SK-N-SH (cell line): ENCODE results near the gene USP17L30. TPM values are rescaled to one million over a fixed set of nuclear protein-coding genes. Genes with fewer than 3 reads are reported as not detected.
"Not testable (repeated sequence)": the region's sequence is repeated elsewhere in the genome, so short reads cannot be mapped to it uniquely, and the experiment has no call there.

Experiments used
- CTCF ChIA-PET: fragments of 300-600, 350-600 bp; formaldehyde crosslinking; extraction: SDS; loops from one replicate; lab custom pipeline; 2021; lab: Yijun Ruan, JAX
- POLR2A ChIA-PET: fragments of 350-600 bp; sonication (Branson Sonifier 250); formaldehyde crosslinking; extraction: SDS; loops from one replicate; lab custom pipeline; 2020; ENCODE audit warnings: antibody characterized with exemption, inconsistent platforms; lab: Yijun Ruan, JAX
- DNase-seq: peaks from one replicate; pipeline ENCODE4 v3.0.0; 2012
- H2AFZ ChIP-seq: fragments of 200-600 bp; sonication (generic); 2 replicates; pipeline ENCODE4 v1.8.1; 2016; ENCODE audit warnings: antibody characterized with exemption, mild to moderate bottlenecking, low read depth
- H3F3A ChIP-seq: fragments of 200-600 bp; sonication (generic); replicated peaks from 2 replicates; pipeline ENCODE3; 2016; ENCODE audit warnings: antibody characterized with exemption, mild to moderate bottlenecking; ENCODE audit not compliant: insufficient read depth
- H3K27ac ChIP-seq, 2 experiments: fragments of 200-500 bp in 1 of 2; fragments of 200-600 bp in 1 of 2; sonication (Bioruptor generic) in 1 of 2; sonication (generic), shearing (Covaris generic) in 1 of 2; 2 replicates each; pipeline versions ENCODE4 v1.5.1 to v1.6.1; 2014 to 2016; ENCODE audit warnings: low read depth in 2 of 2, inconsistent platforms in 1 of 2, low read length in 1 of 2, mild to moderate bottlenecking in 1 of 2, mixed read lengths in 1 of 2
- H3K27me3 ChIP-seq: fragments of 200-600 bp; sonication (generic), shearing (Covaris generic); 2 replicates; pipeline ENCODE4 v1.6.1; 2016; ENCODE audit warnings: mixed run types; ENCODE audit not compliant: insufficient read depth
- H3K36me3 ChIP-seq, 2 experiments: fragments of 200-500 bp in 1 of 2; fragments of 200-600 bp in 1 of 2; sonication (Bioruptor generic) in 1 of 2; sonication (generic) in 1 of 2; replicated peaks in 1 of 2; 2 replicates each; pipeline versions ENCODE3 to v1.5.1; 2014 to 2016; ENCODE audit warnings: low read length in 1 of 2, mild to moderate bottlenecking in 1 of 2; ENCODE audit not compliant: insufficient read depth in 2 of 2, control insufficient read depth in 1 of 2
- H3K4me1 ChIP-seq, 2 experiments: fragments of 200-500 bp in 1 of 2; fragments of 200-600 bp in 1 of 2; sonication (Bioruptor generic) in 1 of 2; sonication (generic), shearing (Covaris generic) in 1 of 2; 2 replicates each; pipeline versions ENCODE4 v1.5.1 to v1.6.1; 2014 to 2016; ENCODE audit warnings: low read depth in 1 of 2, low read length in 1 of 2, mixed run types in 1 of 2; ENCODE audit not compliant: insufficient read depth in 2 of 2, control insufficient read depth in 1 of 2
- H3K4me2 ChIP-seq: fragments of 200-600 bp; sonication (generic), shearing (Covaris generic); 2 replicates; pipeline ENCODE4 v1.6.1; 2017; ENCODE audit warnings: mixed run types
- H3K4me3 ChIP-seq, 2 experiments: fragments of 200-500 bp in 1 of 2; fragments of 200-600 bp in 1 of 2; sonication (Bioruptor generic) in 1 of 2; sonication (generic), shearing (Covaris generic) in 1 of 2; 2 replicates each; pipeline versions ENCODE4 v1.5.1 to v1.8.1; 2014 to 2016; ENCODE audit warnings: low read depth in 2 of 2, inconsistent platforms in 1 of 2, low read length in 1 of 2, mild to moderate bottlenecking in 1 of 2, mixed read lengths in 1 of 2, moderate library complexity in 1 of 2
- H3K79me2 ChIP-seq: fragments of 200-600 bp; sonication (generic); 2 replicates; pipeline ENCODE4 v1.8.1; 2017; ENCODE audit warnings: mild to moderate bottlenecking; ENCODE audit not compliant: insufficient read depth
- H3K9ac ChIP-seq: fragments of 200-600 bp; sonication (generic); 2 replicates; pipeline ENCODE4 v1.6.1; 2017; ENCODE audit warnings: mixed run types
- H3K9me2 ChIP-seq: fragments of 200-600 bp; sonication (generic); 2 replicates; pipeline ENCODE4 v1.6.1; 2017; ENCODE audit warnings: mixed run types
- H3K9me3 ChIP-seq: fragments of 200-600 bp; sonication (generic); 2 replicates; pipeline ENCODE4 v1.6.1; 2017; ENCODE audit warnings: mixed run types, mild to moderate bottlenecking, moderate library complexity
- H4K20me1 ChIP-seq: fragments of 200-600 bp; sonication (generic); 2 replicates; pipeline ENCODE4 v1.6.1; 2017; ENCODE audit warnings: mild to moderate bottlenecking, mixed run types; ENCODE audit not compliant: insufficient read depth
- ELF1 ChIP-seq: IDR thresholded peaks from 2 replicates; pipeline ENCODE4 v1.4.0; 2012
- EP300 ChIP-seq, 2 experiments: IDR thresholded peaks; 2 replicates each; pipeline versions ENCODE4 v1.4.0 to v1.6.1; 2012; ENCODE audit warnings: borderline replicate concordance in 1 of 2, low read depth in 1 of 2, low read length in 1 of 2
- RFX5 ChIP-seq: IDR thresholded peaks from 2 replicates; pipeline ENCODE4 v1.6.1; 2012; ENCODE audit warnings: mild to moderate bottlenecking, improper control_type of control experiment, low read length
- SMC3 ChIP-seq: IDR thresholded peaks from 2 replicates; pipeline ENCODE4 v1.6.1; 2012; ENCODE audit warnings: low read depth, low read length, improper control_type of control experiment
- TEAD4 ChIP-seq: IDR thresholded peaks from 2 replicates; pipeline ENCODE4 v1.4.0; 2012; ENCODE audit warnings: mild to moderate bottlenecking, borderline replicate concordance; ENCODE audit not compliant: insufficient read depth
- YY1 ChIP-seq: IDR thresholded peaks from 2 replicates; pipeline ENCODE4 v1.4.0; 2012; ENCODE audit warnings: low read depth, mild to moderate bottlenecking
- WGBS: methylation state at CpG from one replicate; pipeline ENCODE4 v1.1.6; 2017; ENCODE audit warnings: low lambda C conversion rate; 5-methylcytosine and 5-hydroxymethylcytosine counted together
- polyA plus RNA-seq, 3 experiments: library from polyadenylated mRNA; depleted of rRNA; stranded (reverse); fragments of >200 nt; gene quantifications; 2 replicates each; pipeline ENCODE4 v1.2.3, GENCODE V29; 2012
- TF ChIP-seq, protein P1 (sequence below): fragments of 200-600 bp; sonication (generic); IDR thresholded peaks from 2 replicates; pipeline ENCODE4 v1.6.1; 2017; ENCODE audit warnings: antibody characterized with exemption, mild to moderate bottlenecking, moderate library complexity
- TF ChIP-seq, protein P2 (sequence below): fragments of 150-350 bp; IDR thresholded peaks from 2 replicates; pipeline ENCODE4 v1.6.1; 2016; ENCODE audit warnings: mild to moderate bottlenecking, low read depth, low read length

USP17L30 gene
- polyA plus RNA-seq, 1 of the 3 experiments (the other 2 are of a cell fraction), result not detected

DNA sequence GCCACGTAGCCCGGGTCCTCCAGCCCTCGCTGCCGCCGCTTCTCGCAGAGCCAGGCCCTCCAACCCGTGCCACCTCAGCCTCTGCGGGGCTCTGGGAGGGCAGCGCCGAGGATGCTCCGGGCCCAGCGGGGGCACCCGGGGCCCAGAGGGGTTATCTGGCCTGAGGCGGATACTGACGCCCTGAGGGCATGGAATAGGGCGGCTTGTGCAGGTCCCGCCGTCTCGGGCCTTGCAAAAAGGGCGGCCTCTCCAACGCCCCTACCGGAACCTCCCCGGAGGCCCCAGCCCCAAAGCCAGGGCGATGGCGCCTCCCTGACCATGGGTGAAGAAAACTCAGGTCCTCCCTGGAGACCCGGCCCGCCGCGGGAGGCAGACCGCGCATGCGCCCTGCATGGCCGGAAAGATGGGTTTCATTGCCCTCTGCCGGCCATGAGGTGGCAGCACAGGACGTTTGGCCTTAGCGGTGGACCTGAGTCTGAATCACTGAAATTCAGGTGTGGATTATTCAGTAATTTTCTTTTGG, 18.1 kb downstream of the USP17L30 start:
- H3K4me1 ChIP-seq, H4K20me1 ChIP-seq, H3K9me3 ChIP-seq, H3K9me2 ChIP-seq, H3F3A ChIP-seq, H3K36me3 ChIP-seq, H3K27ac ChIP-seq, POLR2A ChIA-PET, H3K27me3 ChIP-seq, H3K79me2 ChIP-seq: not testable (repeated sequence)
- Histone ChIP-seq H3K9ac (peak overlapping the region; percentile 52), H2AFZ (peak overlapping the region; percentile 78), H3K4me2 (peak overlapping the region; percentile 74), H3K4me3 (peak overlapping the region; percentile 47; a peak in 3 of 4 replicates)
- WGBS, result 2% methylated on average over 3 of the region's 36 CpGs
- TF ChIP-seq, protein P1, sequence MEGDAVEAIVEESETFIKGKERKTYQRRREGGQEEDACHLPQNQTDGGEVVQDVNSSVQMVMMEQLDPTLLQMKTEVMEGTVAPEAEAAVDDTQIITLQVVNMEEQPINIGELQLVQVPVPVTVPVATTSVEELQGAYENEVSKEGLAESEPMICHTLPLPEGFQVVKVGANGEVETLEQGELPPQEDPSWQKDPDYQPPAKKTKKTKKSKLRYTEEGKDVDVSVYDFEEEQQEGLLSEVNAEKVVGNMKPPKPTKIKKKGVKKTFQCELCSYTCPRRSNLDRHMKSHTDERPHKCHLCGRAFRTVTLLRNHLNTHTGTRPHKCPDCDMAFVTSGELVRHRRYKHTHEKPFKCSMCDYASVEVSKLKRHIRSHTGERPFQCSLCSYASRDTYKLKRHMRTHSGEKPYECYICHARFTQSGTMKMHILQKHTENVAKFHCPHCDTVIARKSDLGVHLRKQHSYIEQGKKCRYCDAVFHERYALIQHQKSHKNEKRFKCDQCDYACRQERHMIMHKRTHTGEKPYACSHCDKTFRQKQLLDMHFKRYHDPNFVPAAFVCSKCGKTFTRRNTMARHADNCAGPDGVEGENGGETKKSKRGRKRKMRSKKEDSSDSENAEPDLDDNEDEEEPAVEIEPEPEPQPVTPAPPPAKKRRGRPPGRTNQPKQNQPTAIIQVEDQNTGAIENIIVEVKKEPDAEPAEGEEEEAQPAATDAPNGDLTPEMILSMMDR, result peak; percentile 68
- DNase-seq, result peak; percentile 48
- CTCF ChIA-PET, result interaction anchor here (1.0 kb wide), 1 partner anchor 380 kb away, joined by 3 read pairs; no protein-coding TSS in a partner anchor

DNA sequence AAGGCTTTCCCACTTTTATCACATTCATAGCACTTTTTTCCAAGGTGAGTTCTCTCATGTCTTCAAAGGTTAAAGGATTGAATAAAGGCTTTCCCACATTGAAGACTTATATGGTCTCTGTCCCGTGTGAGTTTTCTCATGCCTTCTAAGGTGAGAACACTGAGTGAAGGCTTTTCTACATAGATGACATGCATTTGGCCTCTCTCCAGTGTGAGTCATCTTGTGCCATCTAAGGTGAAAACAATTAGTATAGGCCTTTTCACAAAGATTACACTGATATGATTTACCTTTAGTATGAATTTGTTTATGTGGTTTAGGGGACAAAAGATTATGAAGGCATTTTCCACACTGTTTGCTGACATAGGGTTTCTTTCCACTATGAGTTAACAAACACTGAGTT, 21.2 kb downstream of the USP17L30 start:
- TF ChIP-seq SMC3 (no peak), RFX5 (no peak), YY1 (no peak), TEAD4 (no peak), ELF1 (no peak), EP300 (IDR thresholded peaks at IDR 0.05; ENCODE audit: borderline replicate concordance in 1 of 2, low read depth in 1 of 2, low read length in 1 of 2) (no peak)
- TF ChIP-seq, protein P2, sequence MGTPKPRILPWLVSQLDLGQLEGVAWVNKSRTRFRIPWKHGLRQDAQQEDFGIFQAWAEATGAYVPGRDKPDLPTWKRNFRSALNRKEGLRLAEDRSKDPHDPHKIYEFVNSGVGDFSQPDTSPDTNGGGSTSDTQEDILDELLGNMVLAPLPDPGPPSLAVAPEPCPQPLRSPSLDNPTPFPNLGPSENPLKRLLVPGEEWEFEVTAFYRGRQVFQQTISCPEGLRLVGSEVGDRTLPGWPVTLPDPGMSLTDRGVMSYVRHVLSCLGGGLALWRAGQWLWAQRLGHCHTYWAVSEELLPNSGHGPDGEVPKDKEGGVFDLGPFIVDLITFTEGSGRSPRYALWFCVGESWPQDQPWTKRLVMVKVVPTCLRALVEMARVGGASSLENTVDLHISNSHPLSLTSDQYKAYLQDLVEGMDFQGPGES, result no peak
- H3K9ac ChIP-seq, result no peak overlapping the region
- H3K27ac ChIP-seq, result no peak overlapping the region
- H3F3A ChIP-seq, result no peaks in the 10 kb centered on the region
- no peaks in the 10 kb centered on the region; a peak in 1 of 4 replicates for H3K4me1 ChIP-seq
- H2AFZ ChIP-seq, result no peak overlapping the region
- no peak overlapping the region for H3K4me2 ChIP-seq
- no peaks in the 10 kb centered on the region for H3K36me3 ChIP-seq
- WGBS, result 0% methylated on average over 1 of the region's 1 CpG
- DNase-seq, result no peak
- no peaks in the 10 kb centered on the region for H3K27me3 ChIP-seq
- no peaks in the 10 kb centered on the region for H3K79me2 ChIP-seq
- H3K4me3 ChIP-seq, result no peak overlapping the region
- H4K20me1 ChIP-seq, result no peaks in the 10 kb centered on the region
- ChIA-PET POLR2A (no interaction called here), CTCF (no interaction called here)
- H3K9me3 ChIP-seq, result no peaks in the 10 kb centered on the region
- no peaks in the 10 kb centered on the region for H3K9me2 ChIP-seq

GRCh38 chr4:9389001-9389400, 26.1 kb downstream of the USP17L30 start:
- H3K9ac ChIP-seq, H3K9me2 ChIP-seq, DNase-seq, H3K4me3 ChIP-seq, H3K27ac ChIP-seq, H3K36me3 ChIP-seq, H2AFZ ChIP-seq, H3K79me2 ChIP-seq, H3F3A ChIP-seq, H4K20me1 ChIP-seq, POLR2A ChIA-PET, H3K4me1 ChIP-seq, H3K4me2 ChIP-seq, H3K27me3 ChIP-seq, H3K9me3 ChIP-seq, CTCF ChIA-PET: not testable (repeated sequence)
- 0% methylated on average over 2 of the region's 2 CpGs for WGBS

- H3F3A ChIP-seq, H3K36me3 ChIP-seq, DNase-seq, H3K9me2 ChIP-seq, H4K20me1 ChIP-seq, H3K27ac ChIP-seq, CTCF ChIA-PET, H3K79me2 ChIP-seq, H3K4me1 ChIP-seq, H2AFZ ChIP-seq, H3K9me3 ChIP-seq, POLR2A ChIA-PET, H3K27me3 ChIP-seq, H3K4me3 ChIP-seq, H3K4me2 ChIP-seq, H3K9ac ChIP-seq: not testable (repeated sequence)
- WGBS, result no CpG with 5 or more reads among the region's 2 CpGs
Observed at GRCh38 chr4:9405774-9406173, 42.8 kb downstream of the USP17L30 start.

DNA sequence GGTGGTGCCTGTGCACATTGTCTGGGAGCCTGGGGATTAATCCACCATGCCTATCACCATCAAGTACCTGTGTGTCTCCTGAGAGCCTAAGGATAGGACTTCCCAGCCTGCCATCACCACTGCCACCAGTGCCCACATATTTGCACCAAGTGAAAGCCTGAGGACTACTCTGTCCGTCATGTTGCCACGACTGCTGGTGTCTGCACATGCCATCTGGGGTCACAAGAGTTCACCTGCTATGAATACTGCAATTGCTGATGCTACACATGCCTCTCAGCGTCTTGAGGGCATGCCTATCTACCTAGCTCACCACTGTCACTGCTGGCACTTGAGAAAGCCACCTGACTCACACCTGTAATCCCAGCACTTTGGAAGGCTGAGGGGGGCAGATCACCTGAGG, 43.6 kb downstream of the USP17L30 start:
- H3K79me2 ChIP-seq, H3K36me3 ChIP-seq, POLR2A ChIA-PET, H3K4me1 ChIP-seq, H3K4me3 ChIP-seq, H2AFZ ChIP-seq, H3F3A ChIP-seq, H3K27me3 ChIP-seq, H3K9me3 ChIP-seq, H4K20me1 ChIP-seq, H3K9ac ChIP-seq, H3K27ac ChIP-seq, H3K4me2 ChIP-seq, CTCF ChIA-PET, DNase-seq, H3K9me2 ChIP-seq: not testable (repeated sequence)
- no CpG with 5 or more reads among the region's 3 CpGs for WGBS
